HEK293 (cell line): ENCODE data around the gene USP16.

Source experiments
- CTCF ChIA-PET: fragments of 350-600 bp; formaldehyde crosslinking; extraction: SDS; loops from one replicate; lab custom pipeline; 2021; ENCODE audit warnings: antibody characterized with exemption; lab: Yijun Ruan, JAX
- POLR2A ChIA-PET: fragments of 300-600 bp; formaldehyde crosslinking; extraction: SDS; loops from one replicate; lab custom pipeline; 2020; ENCODE audit warnings: antibody characterized with exemption, inconsistent platforms; lab: Yijun Ruan, JAX
- H3K27ac ChIP-seq: fragments of 200-500 bp; sonication (Bioruptor generic); 2 replicates; pipeline ENCODE4 v1.5.1; 2014; ENCODE audit warnings: low read depth, low read length, control low read depth, inconsistent platforms; ENCODE audit errors: extremely low read depth
- H3K36me3 ChIP-seq, 2 experiments: fragments of 200-500 bp in 1 of 2; sonication (Bioruptor generic) in 1 of 2; 1 replicate in 1 of 2; 2 replicates in 1 of 2; pipeline ENCODE4 v1.5.1; 2014 to 2017; ENCODE audit warnings: inconsistent platforms in 2 of 2, low read length in 2 of 2; ENCODE audit not compliant: control insufficient read depth in 2 of 2, insufficient read depth in 1 of 2
- H3K4me1 ChIP-seq: fragments of 200-500 bp; sonication (Bioruptor generic); 2 replicates; pipeline ENCODE4 v1.5.1; 2014; ENCODE audit warnings: mild to moderate bottlenecking, low read length, inconsistent platforms; ENCODE audit not compliant: control insufficient read depth, insufficient read depth
- H3K4me3 ChIP-seq: 2 replicates; pipeline ENCODE4 v1.5.1; 2011; ENCODE audit warnings: low read depth, mild to moderate bottlenecking, control low read depth, low read length, moderate library complexity
- H3K9me3 ChIP-seq: fragments of 200-500 bp; sonication (Bioruptor generic); 2 replicates; pipeline ENCODE4 v1.5.1; 2014; ENCODE audit warnings: low read depth, low read length, inconsistent platforms; ENCODE audit not compliant: control insufficient read depth, insufficient read depth
- BCL11A ChIP-seq: fragments of 450-650 bp; formaldehyde crosslinking; IDR thresholded peaks from 2 replicates; pipeline ENCODE4 v1.5.1; 2016; ENCODE audit warnings: low read depth, missing biosample characterization, missing genetic modification characterization
- KLF1 ChIP-seq: fragments of 450-650 bp; formaldehyde crosslinking; IDR thresholded peaks from 2 replicates; pipeline ENCODE4 v1.5.1; 2016; ENCODE audit warnings: missing biosample characterization, missing genetic modification characterization
- OVOL3 ChIP-seq: fragments of 450-650 bp; formaldehyde crosslinking; IDR thresholded peaks from 2 replicates; pipeline ENCODE4 v1.5.1; 2016; ENCODE audit warnings: missing biosample characterization, missing genetic modification characterization
- ZBTB8A ChIP-seq: fragments of 450-650 bp; formaldehyde crosslinking; IDR thresholded peaks from 2 replicates; pipeline ENCODE4 v1.5.1; 2016; ENCODE audit warnings: missing biosample characterization, missing genetic modification characterization
- ZNF10 ChIP-seq: fragments of 450-650 bp; formaldehyde crosslinking; IDR thresholded peaks from 2 replicates; pipeline ENCODE4 v1.5.1; 2017; ENCODE audit warnings: missing biosample characterization, missing genetic modification characterization
- ZNF292 ChIP-seq: fragments of 450-650 bp; formaldehyde crosslinking; IDR thresholded peaks from 2 replicates; pipeline ENCODE4 v1.5.1; 2016; ENCODE audit warnings: low read depth, missing biosample characterization, missing genetic modification characterization, borderline replicate concordance
- ZNF366 ChIP-seq: fragments of 450-650 bp; formaldehyde crosslinking; conservative IDR thresholded peaks from 2 replicates; pipeline ENCODE4 v1.5.1; 2016; ENCODE audit warnings: missing biosample characterization, missing genetic modification characterization
- ZNF394 ChIP-seq: fragments of 450-650 bp; formaldehyde crosslinking; IDR thresholded peaks from 2 replicates; pipeline ENCODE4 v1.5.1; 2016; ENCODE audit warnings: missing biosample characterization, missing genetic modification characterization, mild to moderate bottlenecking, moderate library complexity, borderline replicate concordance
- ZNF426 ChIP-seq: fragments of 450-650 bp; formaldehyde crosslinking; IDR thresholded peaks from 2 replicates; pipeline ENCODE4 v1.5.1; 2017; ENCODE audit warnings: missing biosample characterization, missing genetic modification characterization, mild to moderate bottlenecking, inconsistent platforms, moderate library complexity
- ZNF629 ChIP-seq: fragments of 450-650 bp; formaldehyde crosslinking; IDR thresholded peaks from 2 replicates; pipeline ENCODE4 v1.5.1; 2017; ENCODE audit warnings: missing biosample characterization, missing genetic modification characterization
- TF ChIP-seq, protein P1 (sequence below): fragments of 450-650 bp; formaldehyde crosslinking; conservative IDR thresholded peaks from 2 replicates; pipeline ENCODE4 v1.5.1; 2016; ENCODE audit warnings: low read depth, missing biosample characterization, missing genetic modification characterization
- TF ChIP-seq, protein P2 (sequence below): fragments of 450-650 bp; formaldehyde crosslinking; IDR thresholded peaks from 2 replicates; pipeline ENCODE4 v1.5.1; 2016; ENCODE audit warnings: missing biosample characterization, missing genetic modification characterization
- TF ChIP-seq, protein P3 (sequence below): fragments of 450-650 bp; formaldehyde crosslinking; IDR thresholded peaks from 2 replicates; pipeline ENCODE4 v1.5.1; 2016; ENCODE audit warnings: missing biosample characterization, missing genetic modification characterization
- TF ChIP-seq, protein P4 (sequence below): fragments of 450-650 bp; formaldehyde crosslinking; IDR thresholded peaks from 2 replicates; pipeline ENCODE4 v1.5.1; 2016; ENCODE audit warnings: missing biosample characterization, missing genetic modification characterization
- TF ChIP-seq, protein P5 (sequence below): fragments of 450-650 bp; formaldehyde crosslinking; optimal IDR thresholded peaks from 2 replicates; pipeline ENCODE3; 2016; ENCODE audit warnings: missing biosample characterization, mild to moderate bottlenecking, missing genetic modification characterization
- TF ChIP-seq, protein P6 (sequence below): fragments of 450-650 bp; IDR thresholded peaks from 2 replicates; pipeline ENCODE4 v1.5.1; 2018; ENCODE audit warnings: missing biosample characterization, missing genetic modification characterization
- TF ChIP-seq, protein P7 (sequence below): fragments of 450-650 bp; formaldehyde crosslinking; IDR thresholded peaks from 2 replicates; pipeline ENCODE4 v1.5.1; 2016; ENCODE audit warnings: missing biosample characterization, missing genetic modification characterization
- TF ChIP-seq, protein P8 (sequence below): fragments of 450-650 bp; formaldehyde crosslinking; IDR thresholded peaks from 2 replicates; pipeline ENCODE4 v1.5.1; 2016; ENCODE audit warnings: missing biosample characterization, missing genetic modification characterization

Gene USP16

DNA sequence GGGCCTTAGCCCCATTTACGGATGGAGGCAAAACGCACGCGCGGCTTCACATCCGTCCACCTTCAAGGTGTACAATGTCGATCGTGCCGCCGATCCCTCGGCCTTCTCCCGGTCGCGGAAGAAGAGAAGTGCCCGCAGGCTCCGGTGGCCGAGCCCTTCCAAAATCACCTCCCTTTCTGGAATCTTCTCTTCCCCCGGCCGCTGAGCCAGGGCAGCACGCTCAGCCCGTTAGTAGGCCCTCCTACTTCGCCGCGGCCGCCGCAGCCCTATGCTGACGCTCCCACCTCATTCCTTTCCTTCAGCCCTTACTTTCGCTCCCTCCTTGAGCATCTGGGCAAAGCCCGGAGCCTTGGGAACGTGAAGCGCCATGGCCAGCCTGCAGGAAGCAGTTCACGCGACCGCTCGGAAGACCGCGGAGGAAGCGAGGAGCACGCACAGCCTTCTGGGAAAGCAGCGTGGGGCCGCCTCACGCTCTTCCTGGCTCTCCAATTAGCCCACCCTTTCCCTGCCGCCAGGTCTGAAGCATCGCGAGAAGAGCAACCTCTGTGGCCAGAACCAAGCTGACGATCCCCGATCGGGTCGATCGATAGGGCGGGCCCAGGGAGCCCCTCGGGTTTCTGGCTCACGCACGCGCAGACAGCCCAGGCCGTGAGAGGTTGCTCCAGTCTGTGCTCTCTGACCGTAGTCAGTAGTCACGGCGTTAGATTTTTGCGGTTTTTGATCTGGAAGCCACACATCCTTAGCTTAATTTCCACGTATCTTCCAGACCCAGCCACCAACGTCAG, 48.9 kb downstream of the USP16 start, which contains the start of gene CCT8:
CCT8 (minus strand) TSS at position 427 of the 785 bp plus-strand sequence; CDS start at position 369, 58 bp downstream.
- CTCF ChIA-PET = interaction anchor here (0.6 to 2.3 kb wide), 3 partner anchors 15 to 275 kb away, joined by 3 to 7 read pairs (median 4); no protein-coding TSS in a partner anchor
- POLR2A ChIA-PET = interaction anchor here (0.5 to 3.9 kb wide), 20 partner anchors 9 to 1884 kb away, joined by 3 to 27 read pairs (median 4); partner anchors contain the start of genes BACH1, LTN1, RWDD2B and USP16
- TF ChIP-seq ZNF366 (tag by site-specific recombination) (peak; percentile 55; the same call in 1 of the 2 replicates), ZNF394 (tag by site-specific recombination) (peak; percentile 73; the same call in 1 of the 2 replicates), KLF1 (tag by site-specific recombination) (peak; percentile 34; the same call in 1 of the 2 replicates), ZNF292 (tag by site-specific recombination) (no peak), BCL11A (tag by site-specific recombination) (no peak), ZBTB8A (peak; percentile 66; the same call in 1 of the 2 replicates), OVOL3 (peak; percentile 19; the same call in 1 of the 2 replicates), ZNF10 (tag by site-specific recombination) (peak; percentile 62; the same call in 1 of the 2 replicates), ZNF629 (tag by site-specific recombination) (peak; percentile 81), ZNF426 (tag by site-specific recombination) (no peak)
- TF ChIP-seq, protein P1, sequence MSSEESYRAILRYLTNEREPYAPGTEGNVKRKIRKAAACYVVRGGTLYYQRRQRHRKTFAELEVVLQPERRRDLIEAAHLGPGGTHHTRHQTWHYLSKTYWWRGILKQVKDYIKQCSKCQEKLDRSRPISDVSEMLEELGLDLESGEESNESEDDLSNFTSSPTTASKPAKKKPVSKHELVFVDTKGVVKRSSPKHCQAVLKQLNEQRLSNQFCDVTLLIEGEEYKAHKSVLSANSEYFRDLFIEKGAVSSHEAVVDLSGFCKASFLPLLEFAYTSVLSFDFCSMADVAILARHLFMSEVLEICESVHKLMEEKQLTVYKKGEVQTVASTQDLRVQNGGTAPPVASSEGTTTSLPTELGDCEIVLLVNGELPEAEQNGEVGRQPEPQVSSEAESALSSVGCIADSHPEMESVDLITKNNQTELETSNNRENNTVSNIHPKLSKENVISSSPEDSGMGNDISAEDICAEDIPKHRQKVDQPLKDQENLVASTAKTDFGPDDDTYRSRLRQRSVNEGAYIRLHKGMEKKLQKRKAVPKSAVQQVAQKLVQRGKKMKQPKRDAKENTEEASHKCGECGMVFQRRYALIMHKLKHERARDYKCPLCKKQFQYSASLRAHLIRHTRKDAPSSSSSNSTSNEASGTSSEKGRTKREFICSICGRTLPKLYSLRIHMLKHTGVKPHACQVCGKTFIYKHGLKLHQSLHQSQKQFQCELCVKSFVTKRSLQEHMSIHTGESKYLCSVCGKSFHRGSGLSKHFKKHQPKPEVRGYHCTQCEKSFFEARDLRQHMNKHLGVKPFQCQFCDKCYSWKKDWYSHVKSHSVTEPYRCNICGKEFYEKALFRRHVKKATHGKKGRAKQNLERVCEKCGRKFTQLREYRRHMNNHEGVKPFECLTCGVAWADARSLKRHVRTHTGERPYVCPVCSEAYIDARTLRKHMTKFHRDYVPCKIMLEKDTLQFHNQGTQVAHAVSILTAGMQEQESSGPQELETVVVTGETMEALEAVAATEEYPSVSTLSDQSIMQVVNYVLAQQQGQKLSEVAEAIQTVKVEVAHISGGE (tag by site-specific recombination) = peak; percentile 54; the same call in 1 of the 2 replicates
- TF ChIP-seq, protein P2, sequence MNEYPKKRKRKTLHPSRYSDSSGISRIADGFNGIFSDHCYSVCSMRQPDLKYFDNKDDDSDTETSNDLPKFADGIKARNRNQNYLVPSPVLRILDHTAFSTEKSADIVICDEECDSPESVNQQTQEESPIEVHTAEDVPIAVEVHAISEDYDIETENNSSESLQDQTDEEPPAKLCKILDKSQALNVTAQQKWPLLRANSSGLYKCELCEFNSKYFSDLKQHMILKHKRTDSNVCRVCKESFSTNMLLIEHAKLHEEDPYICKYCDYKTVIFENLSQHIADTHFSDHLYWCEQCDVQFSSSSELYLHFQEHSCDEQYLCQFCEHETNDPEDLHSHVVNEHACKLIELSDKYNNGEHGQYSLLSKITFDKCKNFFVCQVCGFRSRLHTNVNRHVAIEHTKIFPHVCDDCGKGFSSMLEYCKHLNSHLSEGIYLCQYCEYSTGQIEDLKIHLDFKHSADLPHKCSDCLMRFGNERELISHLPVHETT (tag by site-specific recombination) = peak; percentile 95
- TF ChIP-seq, protein P3, sequence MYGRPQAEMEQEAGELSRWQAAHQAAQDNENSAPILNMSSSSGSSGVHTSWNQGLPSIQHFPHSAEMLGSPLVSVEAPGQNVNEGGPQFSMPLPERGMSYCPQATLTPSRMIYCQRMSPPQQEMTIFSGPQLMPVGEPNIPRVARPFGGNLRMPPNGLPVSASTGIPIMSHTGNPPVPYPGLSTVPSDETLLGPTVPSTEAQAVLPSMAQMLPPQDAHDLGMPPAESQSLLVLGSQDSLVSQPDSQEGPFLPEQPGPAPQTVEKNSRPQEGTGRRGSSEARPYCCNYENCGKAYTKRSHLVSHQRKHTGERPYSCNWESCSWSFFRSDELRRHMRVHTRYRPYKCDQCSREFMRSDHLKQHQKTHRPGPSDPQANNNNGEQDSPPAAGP (tag by site-specific recombination) = peak; percentile 93
- TF ChIP-seq, protein P4, sequence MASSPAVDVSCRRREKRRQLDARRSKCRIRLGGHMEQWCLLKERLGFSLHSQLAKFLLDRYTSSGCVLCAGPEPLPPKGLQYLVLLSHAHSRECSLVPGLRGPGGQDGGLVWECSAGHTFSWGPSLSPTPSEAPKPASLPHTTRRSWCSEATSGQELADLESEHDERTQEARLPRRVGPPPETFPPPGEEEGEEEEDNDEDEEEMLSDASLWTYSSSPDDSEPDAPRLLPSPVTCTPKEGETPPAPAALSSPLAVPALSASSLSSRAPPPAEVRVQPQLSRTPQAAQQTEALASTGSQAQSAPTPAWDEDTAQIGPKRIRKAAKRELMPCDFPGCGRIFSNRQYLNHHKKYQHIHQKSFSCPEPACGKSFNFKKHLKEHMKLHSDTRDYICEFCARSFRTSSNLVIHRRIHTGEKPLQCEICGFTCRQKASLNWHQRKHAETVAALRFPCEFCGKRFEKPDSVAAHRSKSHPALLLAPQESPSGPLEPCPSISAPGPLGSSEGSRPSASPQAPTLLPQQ = peak; percentile 91
- TF ChIP-seq, protein P5, sequence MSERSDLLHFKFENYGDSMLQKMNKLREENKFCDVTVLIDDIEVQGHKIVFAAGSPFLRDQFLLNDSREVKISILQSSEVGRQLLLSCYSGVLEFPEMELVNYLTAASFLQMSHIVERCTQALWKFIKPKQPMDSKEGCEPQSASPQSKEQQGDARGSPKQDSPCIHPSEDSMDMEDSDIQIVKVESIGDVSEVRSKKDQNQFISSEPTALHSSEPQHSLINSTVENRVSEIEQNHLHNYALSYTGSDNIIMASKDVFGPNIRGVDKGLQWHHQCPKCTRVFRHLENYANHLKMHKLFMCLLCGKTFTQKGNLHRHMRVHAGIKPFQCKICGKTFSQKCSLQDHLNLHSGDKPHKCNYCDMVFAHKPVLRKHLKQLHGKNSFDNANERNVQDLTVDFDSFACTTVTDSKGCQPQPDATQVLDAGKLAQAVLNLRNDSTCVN (tag by site-specific recombination) = peak; percentile 82
- TF ChIP-seq, protein P6, sequence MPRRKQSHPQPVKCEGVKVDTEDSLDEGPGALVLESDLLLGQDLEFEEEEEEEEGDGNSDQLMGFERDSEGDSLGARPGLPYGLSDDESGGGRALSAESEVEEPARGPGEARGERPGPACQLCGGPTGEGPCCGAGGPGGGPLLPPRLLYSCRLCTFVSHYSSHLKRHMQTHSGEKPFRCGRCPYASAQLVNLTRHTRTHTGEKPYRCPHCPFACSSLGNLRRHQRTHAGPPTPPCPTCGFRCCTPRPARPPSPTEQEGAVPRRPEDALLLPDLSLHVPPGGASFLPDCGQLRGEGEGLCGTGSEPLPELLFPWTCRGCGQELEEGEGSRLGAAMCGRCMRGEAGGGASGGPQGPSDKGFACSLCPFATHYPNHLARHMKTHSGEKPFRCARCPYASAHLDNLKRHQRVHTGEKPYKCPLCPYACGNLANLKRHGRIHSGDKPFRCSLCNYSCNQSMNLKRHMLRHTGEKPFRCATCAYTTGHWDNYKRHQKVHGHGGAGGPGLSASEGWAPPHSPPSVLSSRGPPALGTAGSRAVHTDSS (tag by site-specific recombination) = no peak
- TF ChIP-seq, protein P7, sequence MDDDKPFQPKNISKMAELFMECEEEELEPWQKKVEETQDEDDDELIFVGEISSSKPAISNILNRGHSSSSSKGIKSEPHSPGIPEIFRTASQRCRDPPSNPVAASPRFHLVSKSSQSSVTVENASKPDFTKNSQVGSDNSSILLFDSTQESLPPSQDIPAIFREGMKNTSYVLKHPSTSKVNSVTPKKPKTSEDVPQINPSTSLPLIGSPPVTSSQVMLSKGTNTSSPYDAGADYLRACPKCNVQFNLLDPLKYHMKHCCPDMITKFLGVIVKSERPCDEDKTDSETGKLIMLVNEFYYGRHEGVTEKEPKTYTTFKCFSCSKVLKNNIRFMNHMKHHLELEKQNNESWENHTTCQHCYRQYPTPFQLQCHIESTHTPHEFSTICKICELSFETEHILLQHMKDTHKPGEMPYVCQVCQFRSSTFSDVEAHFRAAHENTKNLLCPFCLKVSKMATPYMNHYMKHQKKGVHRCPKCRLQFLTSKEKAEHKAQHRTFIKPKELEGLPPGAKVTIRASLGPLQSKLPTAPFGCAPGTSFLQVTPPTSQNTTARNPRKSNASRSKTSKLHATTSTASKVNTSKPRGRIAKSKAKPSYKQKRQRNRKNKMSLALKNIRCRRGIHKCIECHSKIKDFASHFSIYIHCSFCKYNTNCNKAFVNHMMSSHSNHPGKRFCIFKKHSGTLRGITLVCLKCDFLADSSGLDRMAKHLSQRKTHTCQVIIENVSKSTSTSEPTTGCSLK (tag by site-specific recombination) = no peak
- TF ChIP-seq, protein P8, sequence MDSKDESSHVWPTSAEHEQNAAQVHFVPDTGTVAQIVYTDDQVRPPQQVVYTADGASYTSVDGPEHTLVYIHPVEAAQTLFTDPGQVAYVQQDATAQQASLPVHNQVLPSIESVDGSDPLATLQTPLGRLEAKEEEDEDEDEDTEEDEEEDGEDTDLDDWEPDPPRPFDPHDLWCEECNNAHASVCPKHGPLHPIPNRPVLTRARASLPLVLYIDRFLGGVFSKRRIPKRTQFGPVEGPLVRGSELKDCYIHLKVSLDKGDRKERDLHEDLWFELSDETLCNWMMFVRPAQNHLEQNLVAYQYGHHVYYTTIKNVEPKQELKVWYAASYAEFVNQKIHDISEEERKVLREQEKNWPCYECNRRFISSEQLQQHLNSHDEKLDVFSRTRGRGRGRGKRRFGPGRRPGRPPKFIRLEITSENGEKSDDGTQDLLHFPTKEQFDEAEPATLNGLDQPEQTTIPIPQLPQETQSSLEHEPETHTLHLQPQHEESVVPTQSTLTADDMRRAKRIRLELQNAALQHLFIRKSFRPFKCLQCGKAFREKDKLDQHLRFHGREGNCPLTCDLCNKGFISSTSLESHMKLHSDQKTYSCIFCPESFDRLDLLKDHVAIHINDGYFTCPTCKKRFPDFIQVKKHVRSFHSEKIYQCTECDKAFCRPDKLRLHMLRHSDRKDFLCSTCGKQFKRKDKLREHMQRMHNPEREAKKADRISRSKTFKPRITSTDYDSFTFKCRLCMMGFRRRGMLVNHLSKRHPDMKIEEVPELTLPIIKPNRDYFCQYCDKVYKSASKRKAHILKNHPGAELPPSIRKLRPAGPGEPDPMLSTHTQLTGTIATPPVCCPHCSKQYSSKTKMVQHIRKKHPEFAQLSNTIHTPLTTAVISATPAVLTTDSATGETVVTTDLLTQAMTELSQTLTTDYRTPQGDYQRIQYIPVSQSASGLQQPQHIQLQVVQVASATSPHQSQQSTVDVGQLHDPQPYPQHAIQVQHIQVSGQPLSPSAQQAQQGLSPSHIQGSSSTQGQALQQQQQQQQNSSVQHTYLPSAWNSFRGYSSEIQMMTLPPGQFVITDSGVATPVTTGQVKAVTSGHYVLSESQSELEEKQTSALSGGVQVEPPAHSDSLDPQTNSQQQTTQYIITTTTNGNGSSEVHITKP (tag by site-specific recombination) = peak; percentile 64

More for the DNA sequence above, 48.9 kb downstream of the USP16 start, which contains the start of gene CCT8:
- Histone ChIP-seq H3K27ac (peak within 1 kb of the TSS; percentile 82), H3K4me3 (peak within 1 kb of the TSS; percentile 85), H3K9me3 (no peaks in the 10 kb centered on the region), H3K4me1 (peaks cover 15% of the 10 kb centered on the region; the same call in 1 of the 2 replicates), H3K36me3 (peaks cover 18 to 20% of the 10 kb centered on the region in 2 experiments)
